ENCODE results near the gene RPA4.
"Not testable (repeated sequence)": the region's sequence is repeated elsewhere in the genome, so short reads cannot be mapped to it uniquely, and the experiment has no call there.

Gene RPA4, protein sequence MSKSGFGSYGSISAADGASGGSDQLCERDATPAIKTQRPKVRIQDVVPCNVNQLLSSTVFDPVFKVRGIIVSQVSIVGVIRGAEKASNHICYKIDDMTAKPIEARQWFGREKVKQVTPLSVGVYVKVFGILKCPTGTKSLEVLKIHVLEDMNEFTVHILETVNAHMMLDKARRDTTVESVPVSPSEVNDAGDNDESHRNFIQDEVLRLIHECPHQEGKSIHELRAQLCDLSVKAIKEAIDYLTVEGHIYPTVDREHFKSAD

DNA sequence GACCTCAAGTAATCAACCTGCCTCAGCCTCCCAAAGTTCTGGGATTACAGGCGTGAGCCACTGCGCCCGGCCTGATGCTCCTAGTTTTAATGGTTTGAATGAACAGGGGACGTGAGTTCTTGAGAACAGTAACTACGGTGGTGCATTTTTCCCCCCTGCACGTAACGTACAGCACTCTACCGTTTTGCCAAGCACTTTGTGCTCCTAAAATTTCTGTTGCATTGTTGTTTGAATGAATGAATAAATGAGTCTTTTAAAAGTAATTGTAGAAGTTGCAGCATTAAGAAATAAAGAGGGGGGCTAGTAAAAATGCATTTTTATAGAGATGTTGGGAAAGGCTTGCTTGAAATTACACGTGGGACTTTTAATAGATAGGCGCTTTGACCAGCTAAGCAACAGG is at the start of gene RPA4:
Gene RPA4, plus strand, starts transcription at position 301 of the 400 bp plus-strand sequence. CDS start 403 bp downstream, outside the sequence.
- no peak for DNase-seq

- no peak for DNase-seq
These were observed 49.6 kb upstream of the RPA4 start for GRCh38 chrX:96834137-96834536.

GRCh38 chrX:96835660-96836289 is 47.9 kb upstream of the RPA4 start:
- DNase-seq = no peak

GRCh38 chrX:96837808-96838207 is 45.9 kb upstream of the RPA4 start:
- no peak for DNase-seq

DNA sequence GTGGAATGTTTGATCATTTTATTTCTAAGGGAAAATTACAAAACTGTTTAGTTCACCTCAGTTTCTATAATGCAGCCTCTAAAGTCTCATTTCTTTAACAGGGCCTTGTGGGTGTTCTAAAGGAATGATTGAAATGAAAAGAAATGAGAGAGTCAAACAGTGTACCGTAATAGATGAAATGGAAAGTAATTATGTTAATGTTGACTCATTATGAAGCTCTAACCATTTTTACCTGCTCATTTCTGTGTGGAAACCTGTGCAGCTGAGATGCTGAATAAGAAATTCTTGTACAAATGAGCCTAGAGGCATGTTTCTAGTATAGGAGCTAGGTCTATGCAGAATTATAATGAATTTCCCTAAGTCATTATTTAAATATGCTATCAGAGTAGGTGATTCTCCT is 45.2 kb upstream of the RPA4 start:
- no peak for DNase-seq

GRCh38 chrX:96841325-96841724 is 42.4 kb upstream of the RPA4 start:
- DNase-seq = no peak

- not testable (repeated sequence) for DNase-seq
These were observed 41.8 kb upstream of the RPA4 start for GRCh38 chrX:96841866-96842265.

- DNase-seq = no peak
These were observed 40.1 kb upstream of the RPA4 start for GRCh38 chrX:96843566-96843965.

- no peak for DNase-seq
These were observed 36.9 kb upstream of the RPA4 start for GRCh38 chrX:96846841-96847240.

DNA sequence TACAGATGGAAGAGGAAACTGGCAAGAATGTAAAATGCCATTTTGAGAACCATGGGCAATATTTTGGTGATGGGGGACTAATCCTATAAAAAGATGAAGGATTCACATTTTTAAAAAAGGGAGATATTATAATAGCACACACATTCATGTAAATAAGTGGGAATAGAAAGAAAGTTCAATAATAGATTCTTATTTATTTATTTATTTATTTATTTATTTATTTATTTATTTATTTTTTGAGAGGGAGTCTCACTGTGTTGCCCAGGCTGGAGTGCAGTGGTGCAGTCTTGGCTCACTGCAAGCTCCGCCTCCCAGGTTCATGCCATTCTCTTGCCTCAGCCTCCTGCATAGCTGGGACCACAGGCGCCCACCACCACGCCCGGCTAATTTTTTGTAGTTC is 24.3 kb upstream of the RPA4 start:
- DNase-seq = not testable (repeated sequence)

GRCh38 chrX:96861218-96861617 is 22.5 kb upstream of the RPA4 start:
- DNase-seq = peak in 2 of 3 donors; percentile 0 to 11

DNA sequence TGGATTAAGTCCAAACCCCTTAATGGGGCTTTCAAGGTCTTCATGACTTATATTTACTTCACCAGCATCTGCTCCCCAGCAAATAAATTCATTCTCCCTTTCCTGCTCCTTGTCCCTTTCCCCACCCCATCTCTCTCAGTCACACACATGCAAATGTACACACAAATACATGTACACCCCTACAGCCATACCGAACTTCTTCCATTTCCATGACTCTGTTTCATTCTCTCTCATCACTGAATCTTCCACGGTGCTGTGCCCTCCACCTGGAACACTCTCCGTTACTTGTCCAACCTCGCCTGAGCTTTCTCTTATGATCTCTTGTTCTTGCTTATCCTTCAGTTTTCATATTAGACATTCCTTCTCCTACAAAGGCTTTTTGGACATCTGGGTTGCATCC is 22.0 kb upstream of the RPA4 start:
- DNase-seq = no peak

DNA sequence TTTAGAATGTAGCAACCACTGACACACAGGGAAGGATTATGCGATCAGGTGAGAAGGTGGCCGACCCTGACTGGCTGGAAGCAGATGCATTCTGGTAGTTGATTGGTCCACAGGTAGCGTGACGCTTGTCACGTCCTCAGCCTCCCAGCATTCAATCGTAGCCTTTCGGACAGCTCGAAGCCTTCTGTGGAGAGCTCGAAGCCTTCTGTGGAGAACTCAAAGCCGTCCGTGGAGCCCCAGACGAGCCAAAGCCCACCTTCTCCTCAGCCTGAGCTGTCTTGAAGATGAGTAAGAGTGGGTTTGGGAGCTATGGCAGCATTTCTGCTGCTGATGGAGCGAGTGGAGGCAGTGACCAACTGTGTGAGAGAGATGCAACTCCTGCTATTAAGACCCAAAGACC is 319 bp downstream of the RPA4 start:
- DNase-seq = no peak

- DNase-seq = no peak
These were observed 6.0 kb downstream of the RPA4 start for GRCh38 chrX:96889726-96890125.

GRCh38 chrX:96906741-96907140 is 23.0 kb downstream of the RPA4 start:
- DNase-seq = no peak

DNA sequence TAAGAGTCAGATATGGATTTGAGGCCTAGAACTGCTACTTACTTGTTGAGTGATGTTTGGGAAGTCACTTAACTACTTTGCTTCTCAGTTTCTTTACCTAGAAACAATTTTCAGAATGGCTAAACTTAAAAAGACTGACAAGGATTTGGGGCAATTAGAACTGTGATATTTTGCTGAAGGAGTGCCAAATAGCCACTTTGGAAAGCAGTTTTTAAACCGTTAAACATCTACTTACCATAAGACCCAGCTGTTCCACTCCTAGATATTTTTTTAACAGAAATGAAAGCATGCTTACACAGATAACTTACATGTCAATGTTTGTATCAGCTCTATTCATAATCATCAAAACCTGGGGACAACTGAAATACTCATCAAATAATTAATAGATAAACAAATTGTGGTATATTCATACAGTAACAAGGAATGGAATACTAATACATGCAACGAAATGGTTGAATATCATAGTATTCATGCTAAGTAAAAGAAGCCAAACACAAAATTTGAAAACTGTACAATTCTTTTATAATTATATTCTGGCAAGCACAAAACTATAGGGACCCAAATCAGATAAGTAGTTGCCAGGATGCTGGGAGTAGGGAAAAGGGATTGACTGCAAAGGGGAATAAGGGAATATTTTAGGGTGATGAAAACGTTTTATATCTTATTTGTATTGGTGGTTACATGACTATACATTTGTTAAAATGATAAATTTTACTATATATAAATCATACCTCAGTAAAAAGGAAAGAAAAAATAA is 24.0 kb downstream of the RPA4 start:
- DNase-seq = no peak

GRCh38 chrX:96909291-96909690 is 25.6 kb downstream of the RPA4 start:
- no peak for DNase-seq

DNA sequence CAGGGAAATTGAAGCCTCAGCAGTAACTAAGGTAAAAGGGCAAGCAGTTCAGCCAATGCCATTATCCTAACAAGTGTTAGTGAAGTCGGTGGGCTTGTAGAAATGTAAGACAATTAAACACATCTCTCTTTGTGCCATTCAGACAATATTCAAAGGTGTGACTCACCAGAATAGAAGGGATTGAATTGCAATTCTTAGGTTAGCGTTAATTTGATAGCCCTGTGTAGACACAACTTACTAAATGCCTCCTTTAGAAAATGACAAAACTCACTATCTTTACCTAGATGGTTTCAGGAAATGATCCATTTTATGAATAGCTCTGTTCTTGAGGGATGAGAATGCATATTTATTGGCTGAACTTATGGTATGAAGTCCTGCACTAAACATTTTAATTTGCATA is 35.2 kb downstream of the RPA4 start:
- no peak for DNase-seq

DNA sequence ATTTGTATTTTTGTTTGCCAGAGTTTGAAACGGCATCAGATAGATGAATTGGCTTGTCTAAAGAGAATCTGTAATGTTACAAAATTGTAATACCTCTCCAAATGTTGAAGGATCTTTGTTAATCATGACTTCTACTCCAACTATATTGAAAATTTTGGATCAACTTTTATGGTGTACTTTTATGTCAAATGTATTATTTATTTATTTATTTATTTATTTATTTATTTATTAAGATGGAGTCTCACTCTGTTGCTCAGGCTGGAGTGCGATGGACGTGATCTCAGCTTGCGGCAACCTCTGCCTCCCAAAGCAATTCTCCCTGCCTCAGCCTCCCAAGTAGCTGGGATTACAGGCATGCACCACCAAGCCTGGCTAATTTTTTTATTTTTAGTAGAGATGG is 36.0 kb downstream of the RPA4 start:
- DNase-seq = no peak

- peak in 2 of 3 donors; percentile 0 to 11 for DNase-seq
These were observed 40.9 kb downstream of the RPA4 start for GRCh38 chrX:96924581-96924980.

DNA sequence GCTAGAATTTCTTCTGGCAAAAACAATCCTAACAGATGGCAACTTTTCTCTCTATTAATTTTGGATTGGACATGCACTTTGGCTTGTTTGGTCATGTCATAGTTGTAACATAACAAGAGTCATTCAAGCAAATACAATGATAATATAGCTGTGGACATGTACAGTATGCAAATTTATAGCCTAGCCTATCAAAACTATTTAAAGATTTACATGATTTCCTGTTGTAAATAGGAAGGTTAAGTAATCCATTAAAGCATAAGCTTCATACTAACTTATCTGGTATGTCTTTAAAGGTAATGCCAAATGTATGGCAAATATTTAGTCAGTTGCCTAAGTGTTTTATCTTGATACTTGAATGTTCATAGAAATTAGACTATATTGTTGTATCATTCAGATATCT is 45.3 kb downstream of the RPA4 start:
- no peak for DNase-seq
